ENCODE measurements around the gene UBAP1L.
"Not testable (repeated sequence)": the region's sequence is repeated elsewhere in the genome, so short reads cannot be mapped to it uniquely, and the experiment has no call there.

UBAP1L gene

DNA sequence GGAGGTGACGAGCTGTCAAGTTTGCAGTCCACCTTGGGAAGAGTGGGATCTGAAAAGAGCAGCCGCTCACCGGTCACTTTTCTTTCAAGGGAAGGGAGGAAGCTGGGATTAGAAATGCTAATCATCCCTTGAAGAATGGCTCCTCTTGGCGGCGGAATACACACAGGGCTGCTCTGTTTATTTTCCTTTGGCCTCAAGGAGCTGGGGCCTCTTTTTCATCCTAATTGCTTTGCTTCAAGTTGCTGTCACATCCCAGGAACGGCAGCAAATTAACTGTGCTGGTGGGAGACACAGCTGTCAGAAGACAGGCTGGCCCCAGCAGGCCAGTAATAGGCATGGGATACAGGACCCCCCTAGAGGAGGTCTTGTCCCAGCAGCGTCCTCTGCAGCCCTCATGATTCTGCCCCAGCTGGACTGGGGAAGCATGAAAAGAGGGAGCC, 31.7 kb downstream of the UBAP1L start:
- DNase-seq (ENCODE audit: low spot score) = peak; percentile 55

DNA sequence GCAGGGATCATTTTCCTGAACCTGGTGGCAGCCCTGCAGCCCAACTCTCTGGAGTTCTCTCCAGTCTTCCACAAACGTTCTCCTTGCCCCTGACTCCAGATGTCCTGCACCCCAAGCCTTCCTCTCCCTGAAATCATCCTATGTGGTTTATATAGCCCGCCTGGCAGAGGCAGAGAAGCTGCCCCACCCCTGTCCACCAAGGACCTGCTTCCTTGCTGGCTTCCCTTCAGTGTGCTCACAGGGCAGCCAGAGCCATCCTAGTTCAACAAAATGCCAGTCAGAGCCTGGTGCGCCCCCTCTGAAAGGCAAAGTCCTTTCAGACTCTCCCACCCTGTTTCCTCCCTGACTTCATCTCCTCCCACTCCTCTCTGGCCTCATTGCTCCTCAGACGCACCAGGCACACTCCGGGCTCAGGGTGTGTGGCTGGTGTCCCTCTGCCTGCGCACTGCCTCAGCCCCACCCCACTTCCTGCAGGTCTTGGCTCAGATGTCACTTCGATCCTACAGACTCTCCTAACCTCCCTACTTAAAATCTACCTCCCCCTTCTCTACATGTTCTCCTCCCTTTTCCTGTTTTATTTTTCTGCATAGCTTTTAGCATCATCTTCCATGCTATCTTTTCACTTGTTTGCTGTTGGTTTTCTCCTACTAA, 32.6 kb downstream of the UBAP1L start:
- no peak for DNase-seq (ENCODE audit: low spot score)

DNA sequence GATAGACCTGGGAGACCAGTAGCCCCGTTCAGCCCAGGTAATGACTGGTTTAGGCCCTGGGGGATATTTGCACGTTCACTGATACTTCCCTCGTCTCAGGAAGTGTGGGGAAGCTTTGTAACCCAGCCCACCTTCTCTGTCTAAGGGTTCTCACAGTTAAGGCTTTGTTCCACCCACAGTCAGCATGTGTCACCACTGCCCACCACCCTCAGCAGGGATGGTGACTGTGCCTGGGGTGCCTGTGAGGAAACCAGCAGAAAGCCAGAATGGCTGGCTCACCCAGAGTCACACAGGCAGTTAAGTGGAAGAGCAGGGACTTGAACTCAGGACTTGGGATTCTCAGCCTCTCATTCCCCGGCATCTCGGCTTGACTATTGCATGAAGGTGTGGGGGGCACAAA, 33.2 kb downstream of the UBAP1L start:
- DNase-seq (ENCODE audit: low spot score) = no peak

DNA sequence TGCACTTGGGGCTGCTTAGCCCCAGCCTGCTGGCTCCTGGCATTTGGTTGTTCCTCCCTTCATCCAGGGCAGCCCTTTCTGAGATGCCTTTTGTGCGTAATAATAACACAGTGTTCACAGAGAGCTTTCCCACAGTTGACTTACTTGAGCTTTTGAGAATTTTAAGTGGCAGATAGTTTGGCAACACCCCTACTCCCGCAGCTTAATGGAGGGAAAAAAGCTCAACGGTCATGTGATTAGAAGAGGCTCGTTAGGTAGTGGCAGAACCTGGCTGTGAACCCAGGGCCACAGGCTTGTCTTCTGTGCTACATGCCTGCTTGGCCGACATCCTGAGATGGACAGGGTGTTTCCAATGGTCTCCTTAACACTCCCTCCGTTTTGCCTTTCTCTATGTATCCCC, 33.7 kb downstream of the UBAP1L start:
- DNase-seq (ENCODE audit: low spot score) = no peak

DNA sequence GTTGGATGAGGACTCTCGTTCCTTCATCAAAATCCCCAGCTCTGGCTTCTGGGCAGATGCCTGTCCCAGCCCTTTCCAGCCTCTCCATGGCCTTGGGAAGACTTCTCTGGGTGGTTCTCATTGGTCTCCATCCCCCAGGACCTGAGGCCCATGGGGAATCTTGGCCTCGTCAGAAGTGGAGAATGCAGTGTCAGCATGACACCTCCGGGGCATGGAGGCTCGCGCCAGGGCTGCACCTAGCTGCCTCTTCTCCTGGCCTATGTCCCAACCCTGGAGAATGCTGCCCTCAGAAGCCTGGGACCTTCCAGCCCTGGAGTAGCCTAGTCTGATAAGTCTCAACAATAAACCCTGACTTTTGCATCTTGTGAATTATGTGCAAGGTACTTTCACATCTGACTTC, 35.4 kb downstream of the UBAP1L start:
- no peak for DNase-seq (ENCODE audit: low spot score)

DNA sequence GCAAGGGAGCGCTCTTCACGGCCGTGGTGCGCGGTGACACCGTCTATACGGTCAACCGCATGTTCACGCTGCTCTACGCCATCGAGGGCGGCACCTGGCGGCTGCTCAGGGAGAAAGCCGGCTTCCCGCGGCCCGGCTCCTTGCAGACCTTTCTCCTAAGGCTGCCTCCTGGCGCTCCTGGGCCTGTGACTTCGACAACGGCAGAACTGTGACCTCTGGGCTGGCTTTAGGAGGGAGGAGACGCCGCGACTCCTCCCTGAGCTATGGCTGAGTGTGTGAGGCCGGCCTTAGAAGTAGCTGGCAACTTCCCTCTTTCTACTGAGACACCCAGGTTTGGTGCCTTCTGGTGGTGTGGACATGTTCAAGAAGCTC, 37.0 kb downstream of the UBAP1L start:
- no peak for DNase-seq (ENCODE audit: low spot score)

DNA sequence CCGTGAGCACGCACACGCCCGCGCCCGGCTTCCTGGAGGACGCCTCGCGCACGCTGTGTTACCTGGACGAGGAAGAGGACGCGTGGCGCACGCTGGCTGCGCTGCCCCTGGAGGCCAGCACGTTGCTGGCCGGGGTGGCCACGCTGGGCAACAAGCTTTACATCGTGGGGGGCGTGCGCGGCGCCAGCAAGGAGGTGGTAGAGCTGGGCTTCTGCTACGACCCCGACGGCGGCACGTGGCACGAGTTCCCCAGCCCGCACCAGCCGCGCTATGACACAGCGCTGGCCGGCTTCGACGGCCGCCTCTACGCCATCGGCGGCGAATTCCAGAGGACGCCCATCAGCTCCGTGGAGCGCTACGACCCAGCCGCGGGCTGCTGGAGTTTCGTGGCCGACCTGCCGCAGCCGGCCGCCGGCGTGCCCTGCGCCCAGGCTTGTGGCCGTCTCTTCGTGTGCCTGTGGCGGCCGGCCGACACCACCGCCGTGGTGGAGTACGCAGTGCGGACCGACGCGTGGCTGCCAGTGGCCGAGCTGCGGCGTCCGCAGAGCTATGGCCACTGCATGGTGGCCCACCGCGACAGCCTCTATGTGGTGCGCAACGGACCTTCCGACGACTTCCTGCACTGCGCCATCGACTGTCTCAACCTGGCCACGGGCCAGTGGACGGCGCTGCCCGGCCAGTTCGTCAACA, 37.6 kb downstream of the UBAP1L start:
- no peak for DNase-seq (ENCODE audit: low spot score)

DNA sequence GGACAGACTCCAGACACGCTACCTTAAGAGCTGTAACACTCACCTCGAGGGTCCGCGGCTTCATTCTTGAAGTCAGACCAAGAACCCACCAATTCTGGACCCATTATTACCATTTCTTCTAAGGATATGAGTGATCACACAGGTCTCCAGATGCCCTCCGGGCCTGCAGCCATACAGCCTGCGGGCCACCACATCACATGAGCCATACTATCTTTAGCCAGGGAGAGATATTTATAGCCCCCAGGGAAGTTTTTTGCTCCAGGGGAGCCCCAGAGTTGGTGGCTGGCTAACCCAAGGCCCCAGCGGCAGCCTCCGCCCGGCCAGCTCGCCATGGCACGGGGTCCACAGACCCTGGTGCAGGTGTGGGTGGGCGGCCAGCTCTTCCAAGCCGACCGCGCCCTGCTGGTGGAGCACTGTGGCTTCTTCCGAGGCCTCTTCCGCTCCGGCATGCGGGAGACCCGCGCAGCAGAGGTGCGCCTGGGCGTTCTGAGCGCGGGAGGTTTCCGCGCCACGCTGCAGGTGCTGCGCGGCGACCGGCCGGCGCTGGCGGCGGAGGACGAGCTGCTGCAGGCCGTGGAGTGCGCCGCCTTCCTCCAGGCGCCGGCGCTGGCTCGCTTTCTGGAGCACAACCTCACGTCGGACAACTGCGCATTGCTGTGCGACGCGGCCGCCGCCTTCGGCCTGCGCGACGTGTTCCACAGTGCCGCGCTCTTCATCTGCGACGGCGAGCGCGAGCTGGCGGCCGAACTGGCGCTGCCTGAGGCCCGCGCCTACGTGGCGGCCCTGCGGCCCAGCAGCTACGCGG, 38.3 kb downstream of the UBAP1L start, which contains the start of gene KBTBD13:
Gene KBTBD13 (plus strand): TSS at position 261 of the 805 bp plus-strand sequence. CDS start 70 bp downstream, at position 331.
- no peak for DNase-seq (ENCODE audit: low spot score)

DNA sequence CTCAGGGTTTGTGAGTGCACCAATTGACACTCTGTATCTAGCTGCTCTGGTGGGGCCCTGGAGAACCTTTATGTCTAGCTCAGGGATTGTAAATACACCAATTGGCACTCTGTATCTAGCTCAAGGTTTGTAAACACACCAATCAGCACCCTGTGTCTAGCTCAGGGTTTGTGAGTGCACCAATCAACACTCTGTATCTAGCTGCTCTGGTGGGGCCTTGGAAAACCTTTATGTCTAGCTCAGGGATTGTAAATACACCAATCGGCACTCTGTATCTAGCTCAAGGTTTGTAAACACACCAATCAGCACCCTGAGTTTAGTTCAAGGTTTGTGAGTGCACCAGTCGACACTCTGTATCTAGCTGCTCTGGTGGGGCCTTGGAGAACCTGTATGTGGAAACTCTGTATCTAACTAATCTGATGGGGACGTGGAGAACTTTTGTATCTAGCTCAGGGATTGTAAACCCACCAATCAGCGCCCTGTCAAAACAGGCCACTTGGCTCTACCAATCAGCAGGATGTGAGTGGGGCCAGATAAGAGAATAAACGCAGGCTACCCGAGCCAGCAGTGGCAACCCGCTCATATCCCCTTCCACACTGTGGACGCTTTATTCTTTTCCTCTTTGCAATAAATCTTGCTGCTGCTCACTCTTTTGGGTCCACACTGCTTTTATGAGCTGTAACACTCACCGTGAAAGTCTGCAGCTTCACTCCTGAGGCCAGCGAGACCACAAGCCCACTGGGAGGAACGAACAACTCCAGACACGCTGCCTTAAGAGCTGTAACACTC, 39.2 kb downstream of the UBAP1L start:
- DNase-seq (ENCODE audit: low spot score) = not testable (repeated sequence)

DNA sequence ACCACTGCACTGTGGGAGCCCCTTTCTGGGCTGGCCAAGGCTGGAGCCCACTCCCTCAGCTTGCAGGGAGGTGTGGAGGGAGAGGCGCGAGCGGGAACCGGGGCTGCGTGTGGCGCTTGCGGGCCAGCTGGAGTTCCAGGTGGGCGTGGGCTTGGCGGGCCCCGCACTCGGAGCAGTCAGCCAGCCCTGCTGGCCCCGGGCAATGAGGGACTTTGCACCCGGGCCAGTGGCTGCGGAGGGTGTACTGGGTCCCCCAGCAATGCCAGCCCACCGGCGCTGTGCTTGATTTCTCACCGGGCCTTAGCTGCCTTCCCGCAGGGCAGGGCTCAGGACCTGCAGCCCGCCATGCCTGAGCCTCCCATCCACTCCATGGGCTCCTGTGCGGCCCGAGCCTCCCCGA, 40.1 kb downstream of the UBAP1L start:
- DNase-seq (ENCODE audit: low spot score) = not testable (repeated sequence)

DNA sequence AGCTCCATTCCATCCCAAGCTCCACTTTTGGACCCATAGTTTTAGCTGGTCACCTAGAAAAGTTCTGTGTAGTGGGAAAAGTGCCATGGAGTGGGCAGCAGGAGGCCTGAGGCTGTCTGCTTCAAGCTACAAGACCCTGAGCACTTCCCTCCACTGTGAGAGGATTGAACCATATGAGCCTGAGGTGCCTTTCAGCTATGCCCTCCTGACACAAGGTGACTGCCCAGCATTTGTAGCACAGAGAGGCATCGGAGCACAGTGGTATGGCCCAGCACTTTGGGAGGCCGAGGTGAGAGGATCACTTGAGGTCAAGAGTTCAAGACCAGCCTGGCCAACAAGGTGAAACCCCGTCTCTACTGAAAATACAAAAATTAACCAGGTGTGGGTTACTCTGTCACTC, 42.4 kb downstream of the UBAP1L start:
- DNase-seq (ENCODE audit: low spot score) = no peak

DNA sequence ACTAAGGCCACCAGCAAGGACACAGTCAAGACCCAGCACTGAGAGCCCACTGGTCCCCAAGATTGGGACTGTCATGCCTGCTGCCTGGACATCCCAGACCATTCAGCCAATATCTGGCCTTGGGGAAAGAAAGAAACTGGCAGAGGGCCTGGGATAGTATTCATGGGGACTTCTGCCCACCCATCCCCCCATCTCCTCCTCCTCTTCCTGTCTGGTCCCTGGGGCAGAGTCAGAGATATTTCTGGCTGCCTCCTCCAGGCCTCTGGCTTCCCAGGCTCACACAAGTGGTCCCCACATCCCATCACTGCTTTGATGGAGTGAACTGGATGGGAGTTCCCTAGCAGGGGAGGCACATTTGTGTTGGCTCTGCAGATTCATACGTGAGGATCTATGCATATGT, 43.0 kb downstream of the UBAP1L start:
- no peak for DNase-seq (ENCODE audit: low spot score)

DNA sequence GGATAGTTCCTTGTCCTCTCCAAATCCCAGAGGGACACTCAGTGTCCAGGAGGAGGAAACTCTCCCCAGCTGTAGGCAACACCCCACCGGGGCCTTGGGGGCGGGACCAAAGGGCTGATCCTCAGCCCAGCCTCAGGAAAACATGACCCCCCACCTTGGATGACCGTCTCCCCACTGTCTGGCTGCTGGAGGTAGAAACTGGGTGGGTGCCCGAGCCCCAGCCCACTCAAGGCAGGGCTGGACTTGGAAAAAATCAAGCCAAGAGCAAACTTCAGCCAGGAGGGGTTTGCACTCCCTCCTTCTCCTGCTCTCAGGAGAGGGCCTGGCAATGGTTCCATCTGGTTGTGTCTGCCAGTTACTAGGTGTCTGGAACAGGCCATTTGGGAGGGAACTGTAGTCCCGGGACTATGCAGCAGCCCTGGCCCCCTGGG, 43.6 kb downstream of the UBAP1L start:
- DNase-seq (ENCODE audit: low spot score) = no peak

DNA sequence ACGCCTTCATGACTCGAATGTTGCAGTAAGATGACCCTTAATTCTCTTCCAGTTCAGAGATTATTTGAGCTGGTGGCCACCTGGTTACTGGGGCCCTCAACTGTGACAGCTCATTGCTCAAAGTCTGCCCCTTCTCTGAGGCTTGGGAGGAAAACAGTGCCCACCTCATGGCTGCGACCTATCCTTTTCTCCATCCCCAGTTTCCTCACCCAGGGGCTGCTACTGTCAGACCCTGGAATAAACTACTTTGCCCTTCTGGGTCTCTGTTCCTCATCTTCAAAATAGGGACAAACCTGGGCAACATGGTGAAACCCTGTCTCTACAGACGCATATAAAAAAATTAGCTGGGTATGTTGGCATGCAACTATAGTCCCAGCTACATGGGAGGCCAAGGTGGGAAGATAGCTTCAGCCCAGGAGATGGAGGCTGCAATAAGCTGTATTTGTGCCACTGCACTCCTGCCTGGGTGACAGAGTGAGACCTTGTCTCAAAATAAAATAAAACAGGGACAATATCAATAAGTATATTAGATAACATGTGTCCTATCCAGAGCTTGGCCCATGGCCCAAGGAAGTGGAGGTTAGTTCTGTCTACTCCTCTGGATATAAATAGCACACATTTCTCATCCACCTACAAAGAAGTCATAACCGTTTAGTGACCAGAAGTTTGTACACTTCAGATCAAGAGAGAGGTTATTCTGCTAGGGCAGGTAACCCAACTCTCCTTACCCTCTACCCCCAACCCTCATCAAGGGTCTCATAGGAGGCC, 45.0 kb downstream of the UBAP1L start:
- DNase-seq (ENCODE audit: low spot score) = no peak

DNA sequence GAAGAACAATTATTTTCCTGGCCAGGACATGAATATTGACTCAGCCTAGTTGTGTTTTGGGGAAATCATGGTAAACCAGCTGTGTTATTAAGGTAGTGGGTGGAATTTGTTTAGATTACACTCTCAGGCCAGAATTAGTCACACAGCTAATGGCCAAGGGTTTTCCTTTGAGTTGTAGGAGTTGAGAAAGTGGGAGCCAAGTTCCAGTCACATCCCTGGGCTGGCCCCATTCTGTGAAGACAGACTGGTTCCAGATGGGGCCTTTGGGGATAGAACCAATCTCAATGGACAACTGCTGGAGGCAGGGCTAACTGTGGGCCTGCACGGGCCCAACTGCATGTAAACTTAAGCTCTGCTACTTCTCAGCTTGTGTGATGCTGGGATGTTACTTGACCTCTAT, 45.8 kb downstream of the UBAP1L start:
- no peak for DNase-seq (ENCODE audit: low spot score)

DNA sequence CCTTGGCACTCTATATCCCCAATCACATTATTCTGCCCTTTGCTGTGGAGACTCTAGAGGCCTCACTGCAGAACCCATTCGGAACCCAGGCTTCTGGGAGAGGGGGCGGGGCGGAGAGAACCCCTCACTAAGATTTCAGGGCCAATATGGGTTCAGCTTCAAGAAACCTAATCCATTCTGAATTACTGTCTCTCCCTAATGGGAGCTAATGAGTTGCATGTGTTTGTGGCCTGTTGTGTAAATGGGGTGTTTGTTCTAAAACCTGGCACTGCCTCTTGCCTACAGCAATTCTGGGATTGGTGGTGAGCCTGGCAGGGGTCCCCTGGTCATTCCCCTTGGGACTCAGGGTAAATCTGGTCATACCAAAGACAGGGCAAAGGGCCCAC, 46.6 kb downstream of the UBAP1L start:
- DNase-seq (ENCODE audit: low spot score) = no peak

DNA sequence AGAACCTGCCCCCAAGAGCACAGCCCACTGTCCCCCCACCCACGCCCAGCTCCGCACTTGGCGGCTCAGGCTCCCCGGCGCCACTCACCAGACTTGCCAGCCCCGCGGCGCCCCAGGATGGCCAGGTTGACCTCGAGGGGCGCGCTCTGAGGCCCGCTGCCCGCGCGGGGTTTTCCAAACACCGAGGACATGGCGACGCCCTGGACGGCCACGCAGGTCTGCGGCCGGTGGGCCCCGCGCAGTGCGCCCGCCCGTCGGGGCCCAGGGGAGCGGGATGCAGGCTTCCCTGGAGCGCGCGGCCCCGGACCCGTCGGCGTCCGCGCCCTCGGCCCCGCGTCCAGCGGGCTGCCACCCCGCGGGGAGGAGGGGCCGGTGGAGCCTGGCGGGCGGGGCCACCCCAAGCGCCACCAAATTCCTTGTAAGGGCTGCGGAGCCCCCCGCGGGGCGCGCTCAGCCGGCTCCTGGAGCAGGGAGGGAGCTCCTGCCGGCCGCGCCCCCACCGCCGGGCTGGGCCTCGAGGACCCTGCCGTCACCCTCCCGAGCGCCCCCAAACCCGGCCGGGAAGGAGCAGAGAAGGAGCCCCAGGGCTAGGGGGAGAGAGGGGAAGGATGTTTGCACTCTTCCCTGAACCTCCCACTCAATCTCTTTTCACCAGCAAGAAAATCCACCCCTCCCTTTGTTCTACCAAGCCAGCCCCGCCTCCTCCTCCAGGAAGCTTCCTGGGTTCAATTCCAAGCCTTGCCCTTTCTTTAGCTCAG, 47.2 kb downstream of the UBAP1L start, which contains the start of gene RASL12:
Gene RASL12 (minus strand): TSS at position 347 of the 758 bp plus-strand sequence. CDS start 156 bp downstream, at position 191.
- no peak for DNase-seq (ENCODE audit: low spot score)

DNA sequence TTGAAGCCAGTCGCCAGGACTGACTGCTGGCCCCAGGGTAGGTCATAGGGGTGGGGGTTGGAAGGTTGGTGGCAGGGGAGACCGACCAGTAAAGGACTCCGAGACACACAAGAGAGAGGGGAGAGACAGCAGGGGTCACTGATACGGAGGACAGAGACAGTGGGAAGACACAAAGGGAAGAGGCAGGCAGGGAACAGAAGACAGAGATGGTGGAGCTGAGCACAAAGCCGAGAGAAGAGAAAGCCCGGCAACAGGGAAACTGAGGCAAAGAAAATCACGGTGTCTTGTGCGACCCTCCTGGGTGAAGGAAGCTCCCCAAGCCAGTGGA, 47.7 kb downstream of the UBAP1L start:
- no peak for DNase-seq (ENCODE audit: low spot score)

DNA sequence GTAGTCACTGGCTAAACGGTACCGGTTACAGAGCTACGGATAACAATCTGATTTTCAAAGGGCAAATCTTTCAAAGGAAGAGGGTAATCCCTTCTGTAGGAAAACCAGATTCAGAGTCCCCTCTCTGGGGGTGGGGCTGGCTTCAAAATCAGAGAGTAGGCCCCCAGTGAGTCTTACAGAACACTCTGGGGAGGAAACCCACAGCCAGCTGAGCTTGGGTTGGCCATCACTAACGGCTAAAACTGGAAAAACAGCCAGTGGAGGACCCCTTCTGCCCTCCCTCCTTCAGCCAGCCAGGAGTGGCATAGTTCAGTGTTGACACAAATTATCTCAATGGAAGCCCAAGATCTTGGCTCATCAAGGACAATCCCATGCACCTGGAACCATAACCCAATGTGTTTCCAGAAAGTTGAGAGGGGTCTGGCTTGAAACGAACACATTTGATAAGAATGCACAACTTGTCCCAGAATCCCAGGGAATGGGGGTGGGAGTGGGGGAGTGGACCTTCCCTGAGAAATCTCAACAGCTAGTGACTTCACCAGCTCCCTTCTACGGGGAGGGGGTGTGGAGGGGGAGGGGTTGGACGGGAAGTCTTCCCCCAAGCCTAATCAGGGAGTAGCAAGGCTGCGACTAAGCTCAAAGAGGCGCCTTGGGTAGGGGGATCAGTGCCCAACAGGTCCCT, 48.2 kb downstream of the UBAP1L start:
- no peak for DNase-seq (ENCODE audit: low spot score)

DNA sequence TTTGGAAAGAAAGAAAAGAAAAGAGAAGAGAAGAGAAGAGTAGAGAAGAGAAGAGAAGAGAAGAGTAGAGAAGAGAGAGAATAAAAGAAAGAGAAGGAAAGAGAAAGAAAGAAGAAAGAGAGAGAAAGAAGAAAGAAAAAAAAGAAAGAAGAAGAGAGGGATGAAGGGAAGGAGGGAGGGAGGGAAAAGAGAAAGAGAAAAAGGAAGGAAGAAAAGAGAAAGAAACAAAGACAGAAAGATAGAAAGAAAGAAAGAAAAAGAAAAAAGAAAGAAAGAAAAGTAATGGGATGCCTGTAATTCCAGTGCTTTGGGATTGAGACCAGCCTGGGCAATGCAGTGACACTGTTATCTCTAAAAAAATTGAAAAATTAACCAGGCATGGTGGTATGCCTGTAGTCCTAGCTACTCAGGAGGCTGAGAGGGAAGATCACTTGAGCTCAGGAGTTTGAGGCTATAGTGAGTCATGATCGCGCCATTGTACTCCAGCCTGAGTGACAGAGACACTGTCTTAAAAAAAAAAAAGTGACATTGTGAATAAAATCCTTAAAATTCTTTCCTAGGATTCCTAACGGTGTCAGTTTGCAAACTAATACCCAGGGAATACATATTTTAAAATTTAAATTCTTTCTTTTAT, 48.9 kb downstream of the UBAP1L start:
- no peak for DNase-seq (ENCODE audit: low spot score)

Measured in globus pallidus (tissue), 1 donor.